WERI-Rb-1 (cell line): ENCODE data around the gene TTC22.

Source experiments
- DNase-seq: peaks from one replicate; pipeline ENCODE4 v3.0.0-alpha.2; 2020
- H3K27ac ChIP-seq: fragments of 250-450 bp; sonication (Bioruptor Pico); 2 replicates; pipeline ENCODE4 v1.5.1; 2020; ENCODE audit warnings: mild to moderate bottlenecking, moderate library complexity
- H3K27me3 ChIP-seq: fragments of 250-450 bp; sonication (Bioruptor Pico); 2 replicates; pipeline ENCODE4 v1.5.1; 2021; ENCODE audit warnings: mild to moderate bottlenecking, low read depth, moderate library complexity; ENCODE audit not compliant: insufficient read depth, severe bottlenecking
- H3K36me3 ChIP-seq: fragments of 250-450 bp; sonication (Bioruptor Pico); 2 replicates; pipeline ENCODE4 v1.5.1; 2020; ENCODE audit warnings: mild to moderate bottlenecking, moderate library complexity
- H3K4me3 ChIP-seq: 2 replicates; pipeline ENCODE4 v1.5.1; 2011; ENCODE audit warnings: low read depth, mild to moderate bottlenecking, control low read depth, low read length
- H3K9me3 ChIP-seq: fragments of 250-450 bp; sonication (Bioruptor Pico); 2 replicates; pipeline ENCODE4 v1.5.1; 2021; ENCODE audit warnings: mild to moderate bottlenecking, moderate library complexity; ENCODE audit not compliant: severe bottlenecking
- TF ChIP-seq, protein P1 (sequence below): IDR thresholded peaks from 2 replicates; pipeline ENCODE4 v1.5.1; 2011; ENCODE audit warnings: low read depth, mild to moderate bottlenecking, control low read depth, inconsistent platforms, low read length

Gene TTC22

GRCh38 chr1:54816130-54816529, 15.0 kb upstream of the TTC22 start:
- TF ChIP-seq, protein P1, sequence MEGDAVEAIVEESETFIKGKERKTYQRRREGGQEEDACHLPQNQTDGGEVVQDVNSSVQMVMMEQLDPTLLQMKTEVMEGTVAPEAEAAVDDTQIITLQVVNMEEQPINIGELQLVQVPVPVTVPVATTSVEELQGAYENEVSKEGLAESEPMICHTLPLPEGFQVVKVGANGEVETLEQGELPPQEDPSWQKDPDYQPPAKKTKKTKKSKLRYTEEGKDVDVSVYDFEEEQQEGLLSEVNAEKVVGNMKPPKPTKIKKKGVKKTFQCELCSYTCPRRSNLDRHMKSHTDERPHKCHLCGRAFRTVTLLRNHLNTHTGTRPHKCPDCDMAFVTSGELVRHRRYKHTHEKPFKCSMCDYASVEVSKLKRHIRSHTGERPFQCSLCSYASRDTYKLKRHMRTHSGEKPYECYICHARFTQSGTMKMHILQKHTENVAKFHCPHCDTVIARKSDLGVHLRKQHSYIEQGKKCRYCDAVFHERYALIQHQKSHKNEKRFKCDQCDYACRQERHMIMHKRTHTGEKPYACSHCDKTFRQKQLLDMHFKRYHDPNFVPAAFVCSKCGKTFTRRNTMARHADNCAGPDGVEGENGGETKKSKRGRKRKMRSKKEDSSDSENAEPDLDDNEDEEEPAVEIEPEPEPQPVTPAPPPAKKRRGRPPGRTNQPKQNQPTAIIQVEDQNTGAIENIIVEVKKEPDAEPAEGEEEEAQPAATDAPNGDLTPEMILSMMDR: no peak
- no peaks in the 10 kb centered on the region for H3K9me3 ChIP-seq
- H3K27ac ChIP-seq: no peak overlapping the region
- no peak for DNase-seq
- no peak overlapping the region for H3K4me3 ChIP-seq
- H3K27me3 ChIP-seq: no peaks in the 10 kb centered on the region
- no peaks in the 10 kb centered on the region for H3K36me3 ChIP-seq

DNA sequence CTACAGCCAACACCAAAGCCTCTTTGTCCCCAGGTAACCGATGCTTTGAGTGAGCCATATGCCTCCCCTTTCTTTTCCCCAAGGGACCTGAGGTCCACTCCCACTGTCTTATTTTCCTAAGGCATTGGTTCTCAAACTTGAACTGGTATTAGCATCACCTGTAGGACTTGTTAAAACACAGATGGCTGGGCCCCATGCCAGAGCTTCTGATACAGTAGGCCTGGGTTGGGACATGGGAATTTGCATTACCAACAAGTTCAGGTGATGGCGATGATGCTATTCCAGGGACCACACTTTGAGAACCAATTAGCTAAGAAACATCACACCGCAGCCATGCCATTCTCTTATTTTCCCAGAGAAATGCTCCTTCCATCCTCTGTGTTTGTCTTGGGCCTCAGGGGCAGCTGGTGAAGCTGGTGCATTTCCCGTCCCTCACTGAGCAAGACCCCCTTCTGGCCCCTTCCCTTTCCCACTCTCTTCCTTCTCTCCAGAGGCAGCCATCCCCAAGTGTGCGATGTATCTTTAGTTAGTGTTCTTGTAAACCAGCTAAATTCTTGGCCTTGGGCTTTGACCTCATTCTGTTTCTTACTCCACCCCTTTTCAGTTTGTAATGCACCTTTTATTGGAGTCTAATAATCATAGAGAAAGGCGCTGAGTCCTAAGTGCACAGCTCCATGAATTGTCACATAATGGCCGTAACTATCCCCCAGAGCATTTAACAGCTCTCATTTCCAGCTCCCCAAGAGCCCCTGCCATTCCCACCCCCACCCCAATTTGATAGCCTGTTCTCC, 14.2 kb upstream of the TTC22 start:
- Histone ChIP-seq H3K4me3 (no peak overlapping the region), H3K9me3 (no peaks in the 10 kb centered on the region), H3K27me3 (no peaks in the 10 kb centered on the region), H3K36me3 (no peaks in the 10 kb centered on the region), H3K27ac (no peak overlapping the region)
- no peak for DNase-seq
- TF ChIP-seq, protein P1: no peak

DNA sequence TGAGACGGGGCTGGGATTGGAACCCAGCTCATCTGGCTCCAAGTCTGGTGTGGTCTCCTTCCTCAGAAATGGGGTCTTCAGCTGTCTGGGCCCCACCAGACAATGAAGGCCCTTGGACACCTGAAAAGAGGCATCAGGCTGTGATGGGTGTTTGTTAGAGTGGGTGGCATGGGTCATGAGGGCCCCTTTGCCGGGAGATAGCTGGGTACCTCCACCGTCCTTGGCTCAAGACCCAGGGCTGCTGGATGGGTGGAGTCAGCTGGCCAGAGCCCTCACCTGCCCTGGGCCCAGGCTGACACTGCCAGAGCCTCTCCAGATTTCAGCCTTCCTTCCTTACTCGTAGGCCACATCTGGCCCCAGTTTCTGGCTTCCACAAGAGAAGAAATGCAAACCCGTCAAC, 13.4 kb upstream of the TTC22 start:
- Histone ChIP-seq H3K36me3 (no peaks in the 10 kb centered on the region), H3K27ac (no peak overlapping the region), H3K27me3 (no peaks in the 10 kb centered on the region), H3K9me3 (no peaks in the 10 kb centered on the region), H3K4me3 (no peak overlapping the region)
- no peak for DNase-seq
- TF ChIP-seq, protein P1: no peak

DNA sequence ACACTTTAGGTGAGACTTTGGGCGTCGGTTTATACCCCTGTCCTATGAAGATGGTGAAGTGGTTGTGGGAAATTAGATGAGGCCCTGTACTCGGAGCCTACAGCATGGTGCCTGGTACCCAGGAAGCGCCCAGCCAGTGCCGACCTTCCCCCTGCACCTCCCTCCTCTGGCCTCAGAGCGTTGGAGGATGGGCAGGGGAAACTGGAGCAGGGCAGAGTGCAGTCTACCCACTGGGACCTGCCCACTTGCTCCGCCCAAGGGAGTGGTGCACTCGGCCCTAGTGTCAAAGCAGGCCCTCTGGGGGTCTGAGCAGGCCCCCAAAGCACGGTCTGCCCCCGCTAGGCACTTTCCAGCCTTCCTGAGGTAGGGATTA, 13.0 kb upstream of the TTC22 start:
- H3K4me3 ChIP-seq: no peak overlapping the region
- H3K36me3 ChIP-seq: no peaks in the 10 kb centered on the region
- no peaks in the 10 kb centered on the region for H3K27me3 ChIP-seq
- no peaks in the 10 kb centered on the region for H3K9me3 ChIP-seq
- TF ChIP-seq, protein P1: no peak
- no peak overlapping the region for H3K27ac ChIP-seq
- DNase-seq: no peak

- no peak overlapping the region for H3K27ac ChIP-seq
- no peak for DNase-seq
- H3K27me3 ChIP-seq: no peaks in the 10 kb centered on the region
- no peak overlapping the region for H3K4me3 ChIP-seq
- H3K36me3 ChIP-seq: no peaks in the 10 kb centered on the region
- TF ChIP-seq, protein P1: no peak
- no peaks in the 10 kb centered on the region for H3K9me3 ChIP-seq
These were observed 12.5 kb upstream of the TTC22 start for GRCh38 chr1:54813485-54814125.
